HL-60/S4 treated with phorbol 12-myristate 13-acetate at 8.2 ng/mL for 4 days and 3 days (cell line): Measurements from ENCODE around the gene SRRM5.
"Not testable (repeated sequence)": the region's sequence is repeated elsewhere in the genome, so short reads cannot be mapped to it uniquely, and the experiment has no call there.

ENCODE experiments used
- in situ Hi-C: fragments of 300-500 bp; cut with MboI; formaldehyde crosslinking; loops from 2 replicates; pipeline ENCODE4 v1.15.0; 2022; ENCODE audit warnings: low sequenced_read_pairs

SRRM5 gene

GRCh38 chr19:43636121-43636683, 24.3 kb downstream of the SRRM5 start:
- in situ Hi-C loops: no loop called here

GRCh38 chr19:43638214-43638994, 26.5 kb downstream of the SRRM5 start:
- in situ Hi-C loops: no loop called here

GRCh38 chr19:43638995-43639518, 27.2 kb downstream of the SRRM5 start:
- in situ Hi-C loops: no loop called here

- in situ Hi-C loops: no loop called here
Measured at GRCh38 chr19:43639519-43640423, 27.9 kb downstream of the SRRM5 start, which contains the start of gene CADM4. Gene CADM4, minus strand, starts transcription at chr19:43639850. Its CDS starts 60 bp downstream, at chr19:43639790.

GRCh38 chr19:43640424-43640757, 28.5 kb downstream of the SRRM5 start:
- in situ Hi-C loops: no loop called here

- in situ Hi-C loops: no loop called here
Measured at GRCh38 chr19:43641333-43641732, 29.4 kb downstream of the SRRM5 start.

GRCh38 chr19:43642531-43642930, 30.6 kb downstream of the SRRM5 start:
- in situ Hi-C loops: no loop called here

GRCh38 chr19:43643326-43643725, 31.4 kb downstream of the SRRM5 start:
- in situ Hi-C loops: no loop called here

- in situ Hi-C loops: no loop called here
Measured at GRCh38 chr19:43644181-43644580, 32.3 kb downstream of the SRRM5 start.

GRCh38 chr19:43648633-43649032, 36.7 kb downstream of the SRRM5 start:
- in situ Hi-C loops: no loop called here

GRCh38 chr19:43649514-43649913, 37.6 kb downstream of the SRRM5 start:
- in situ Hi-C loops: no loop called here

- in situ Hi-C loops: not testable (repeated sequence)
Measured at GRCh38 chr19:43650276-43650675, 38.4 kb downstream of the SRRM5 start.

- in situ Hi-C loops: no loop called here
Measured at GRCh38 chr19:43651758-43652545, 40.1 kb downstream of the SRRM5 start.

GRCh38 chr19:43652546-43652874, 40.6 kb downstream of the SRRM5 start:
- in situ Hi-C loops: no loop called here

- in situ Hi-C loops: no loop called here
Measured at GRCh38 chr19:43656436-43656835, 44.5 kb downstream of the SRRM5 start.

GRCh38 chr19:43658001-43658400, 46.1 kb downstream of the SRRM5 start:
- in situ Hi-C loops: no loop called here

- in situ Hi-C loops: no loop called here
Measured at GRCh38 chr19:43658494-43658893, 46.6 kb downstream of the SRRM5 start.

- in situ Hi-C loops: no loop called here
Measured at GRCh38 chr19:43660301-43660970, 48.5 kb downstream of the SRRM5 start.

- in situ Hi-C loops: no loop called here
Measured at GRCh38 chr19:43660971-43661360, 49.1 kb downstream of the SRRM5 start.

GRCh38 chr19:43662487-43662886, 50.6 kb downstream of the SRRM5 start:
- in situ Hi-C loops: no loop called here
